ENCODE results near the gene TMEM220.
"Not testable (repeated sequence)": the region's sequence is repeated elsewhere in the genome, so short reads cannot be mapped to it uniquely, and the experiment has no call there.

Gene TMEM220

DNA sequence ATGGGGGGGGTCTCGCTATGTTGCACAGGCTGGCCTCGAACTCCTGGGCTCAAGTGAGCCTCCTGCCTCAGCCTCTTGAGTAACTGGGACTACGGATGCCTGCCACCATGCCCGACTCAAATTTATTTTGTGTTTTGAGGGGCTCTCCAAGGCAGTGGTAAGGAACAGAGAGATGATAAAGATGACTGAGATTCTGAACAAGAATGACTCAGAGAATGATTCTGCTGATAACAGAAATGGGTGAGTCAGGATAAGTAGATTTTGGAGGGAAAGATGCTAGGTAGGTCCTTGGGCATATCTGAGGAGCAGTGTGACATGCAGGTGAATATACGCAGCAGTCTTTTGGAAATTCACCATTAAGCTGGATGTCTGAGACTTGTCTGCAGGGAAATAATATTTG is 2.6 kb downstream of the TMEM220 start:
- DNase-seq: no peak

GRCh38 chr17:10726196-10726595 is 3.6 kb downstream of the TMEM220 start:
- peak; percentile 10 for DNase-seq

DNA sequence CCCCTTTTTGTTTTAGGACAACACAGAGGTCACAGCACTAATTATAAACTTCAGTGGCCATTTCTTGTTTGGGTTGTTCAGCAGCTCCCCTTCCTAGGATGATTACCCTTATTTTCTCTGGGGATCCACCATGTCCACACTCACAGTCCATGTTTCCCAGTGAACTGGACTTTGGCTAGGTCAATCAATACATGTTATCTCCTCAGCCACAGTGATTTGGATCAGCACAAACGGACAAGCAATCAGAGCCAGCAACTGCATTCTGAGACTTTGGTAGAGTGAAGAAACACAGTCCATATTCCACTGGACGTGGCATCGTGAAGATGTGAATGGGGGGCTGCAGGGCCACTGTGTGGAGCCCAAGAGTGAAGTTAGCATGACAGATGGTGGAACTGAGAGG is 4.6 kb downstream of the TMEM220 start:
- no peak for DNase-seq

- DNase-seq: no peak
These were observed 5.2 kb downstream of the TMEM220 start for GRCh38 chr17:10724546-10725195.

- DNase-seq: no peak
These were observed 11.3 kb downstream of the TMEM220 start for GRCh38 chr17:10718547-10718946.

DNA sequence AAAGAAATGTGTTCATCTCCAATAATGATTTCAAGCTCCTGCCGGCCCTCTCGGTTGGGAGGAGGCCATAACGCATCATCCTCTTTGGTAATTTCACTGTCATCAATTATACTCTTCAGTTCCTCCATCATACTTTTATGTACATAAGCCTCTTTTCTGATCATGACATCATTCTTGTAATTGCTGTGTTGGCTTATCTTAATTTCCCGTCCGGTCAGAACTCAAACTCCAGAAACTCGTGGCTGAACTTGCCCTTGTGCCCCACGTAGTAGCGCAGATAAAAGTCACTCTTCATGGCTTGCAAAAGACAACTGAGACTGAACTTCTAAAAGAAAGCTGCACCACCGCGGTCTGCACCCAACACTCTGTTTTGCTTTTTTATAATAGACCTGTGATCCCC is 13.6 kb downstream of the TMEM220 start:
- peak; percentile 13 for DNase-seq

- no peak for DNase-seq
These were observed 16.5 kb downstream of the TMEM220 start for GRCh38 chr17:10713318-10713717.

DNA sequence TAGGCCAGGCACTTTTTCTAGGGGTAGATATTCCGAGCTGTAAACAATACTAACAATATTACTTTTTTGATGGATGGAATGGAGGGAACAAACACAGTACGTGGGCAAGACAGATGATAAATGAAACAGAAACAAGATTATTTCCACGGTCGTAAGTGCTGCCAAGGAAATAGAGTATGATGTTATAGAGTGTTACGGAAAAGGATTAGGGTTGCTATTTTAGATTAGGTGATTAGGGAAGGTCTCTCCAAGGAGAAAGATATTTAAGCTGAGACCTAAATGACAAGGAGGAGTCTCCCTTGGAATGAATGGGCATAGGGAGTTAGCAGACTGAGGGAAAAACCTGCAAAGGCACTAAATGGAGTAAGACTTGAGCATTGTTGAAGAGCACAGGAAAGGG is 24.1 kb downstream of the TMEM220 start:
- DNase-seq: no peak

DNA sequence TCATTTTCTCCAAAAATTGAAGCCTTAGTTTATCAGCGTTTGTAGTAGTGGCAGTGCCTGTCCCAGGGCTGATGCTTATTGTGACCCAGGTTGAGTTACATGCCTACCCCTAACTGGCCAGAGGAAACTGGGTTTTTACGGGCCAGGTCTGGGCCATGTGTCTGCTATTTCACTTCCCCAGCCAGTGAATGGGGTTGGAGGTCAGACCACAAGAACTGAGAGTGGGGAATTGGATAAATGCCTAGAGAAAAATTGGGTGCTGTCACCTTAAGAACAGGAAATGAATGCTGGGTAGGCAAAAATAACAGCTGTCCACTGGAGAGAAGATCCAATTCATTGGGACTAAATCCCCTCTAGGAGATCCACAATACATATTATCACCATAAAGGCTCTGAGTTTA is 27.2 kb downstream of the TMEM220 start:
- DNase-seq: peak; percentile 42

DNA sequence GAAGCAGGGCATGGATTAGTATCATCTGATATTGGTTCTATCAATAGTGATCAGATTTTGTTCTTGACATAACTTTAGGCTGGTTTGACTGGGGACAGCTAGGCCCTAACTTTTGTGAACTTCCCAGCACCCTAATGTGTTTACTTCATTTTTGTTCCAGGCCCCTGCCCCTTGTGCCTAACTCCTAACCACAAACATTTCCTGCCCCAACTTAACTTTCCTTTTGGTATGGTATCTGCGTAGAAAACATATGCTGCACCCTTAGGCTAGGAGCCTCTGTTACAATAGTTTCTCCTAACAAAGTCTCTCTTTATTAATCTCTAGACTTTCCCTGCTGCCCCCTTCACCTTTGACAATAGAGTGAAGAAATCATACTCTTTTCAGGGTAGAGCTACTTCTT is 30.0 kb downstream of the TMEM220 start:
- peak; percentile 43 for DNase-seq

DNA sequence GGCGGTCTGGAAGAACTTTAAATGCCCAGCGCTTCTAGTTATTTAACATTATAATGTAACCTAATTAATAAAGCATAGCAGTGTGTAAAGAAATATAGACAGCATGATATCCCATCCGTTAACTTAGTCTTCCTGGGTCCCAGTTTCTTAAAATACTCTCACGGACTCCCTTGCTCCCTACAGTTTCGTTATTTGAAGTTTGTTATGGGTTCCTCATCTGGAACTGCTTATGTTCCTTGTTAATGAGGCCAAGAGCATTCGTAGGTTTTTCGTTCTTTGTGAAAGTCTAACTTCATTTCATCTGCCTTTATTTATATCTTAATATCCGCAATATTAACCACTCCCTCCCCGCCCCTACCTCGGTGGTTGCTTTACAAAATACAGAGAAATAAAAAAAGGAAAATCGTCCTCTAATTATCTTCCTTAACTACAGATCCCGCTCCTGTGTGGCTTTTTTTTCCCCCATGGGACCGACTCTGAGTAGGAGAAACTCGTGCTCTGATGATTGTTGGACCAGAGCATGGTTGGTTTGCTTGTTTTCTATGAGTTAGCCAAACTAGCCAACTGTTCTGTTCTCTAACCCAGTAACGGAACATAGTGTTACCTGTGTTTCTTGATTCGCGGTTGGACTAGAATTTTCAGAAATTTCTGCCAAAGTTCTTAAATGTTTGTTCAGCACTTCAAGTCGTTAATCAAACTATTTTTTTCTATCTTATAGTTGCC is 31.6 kb downstream of the TMEM220 start:
- DNase-seq: peak; percentile 53

DNA sequence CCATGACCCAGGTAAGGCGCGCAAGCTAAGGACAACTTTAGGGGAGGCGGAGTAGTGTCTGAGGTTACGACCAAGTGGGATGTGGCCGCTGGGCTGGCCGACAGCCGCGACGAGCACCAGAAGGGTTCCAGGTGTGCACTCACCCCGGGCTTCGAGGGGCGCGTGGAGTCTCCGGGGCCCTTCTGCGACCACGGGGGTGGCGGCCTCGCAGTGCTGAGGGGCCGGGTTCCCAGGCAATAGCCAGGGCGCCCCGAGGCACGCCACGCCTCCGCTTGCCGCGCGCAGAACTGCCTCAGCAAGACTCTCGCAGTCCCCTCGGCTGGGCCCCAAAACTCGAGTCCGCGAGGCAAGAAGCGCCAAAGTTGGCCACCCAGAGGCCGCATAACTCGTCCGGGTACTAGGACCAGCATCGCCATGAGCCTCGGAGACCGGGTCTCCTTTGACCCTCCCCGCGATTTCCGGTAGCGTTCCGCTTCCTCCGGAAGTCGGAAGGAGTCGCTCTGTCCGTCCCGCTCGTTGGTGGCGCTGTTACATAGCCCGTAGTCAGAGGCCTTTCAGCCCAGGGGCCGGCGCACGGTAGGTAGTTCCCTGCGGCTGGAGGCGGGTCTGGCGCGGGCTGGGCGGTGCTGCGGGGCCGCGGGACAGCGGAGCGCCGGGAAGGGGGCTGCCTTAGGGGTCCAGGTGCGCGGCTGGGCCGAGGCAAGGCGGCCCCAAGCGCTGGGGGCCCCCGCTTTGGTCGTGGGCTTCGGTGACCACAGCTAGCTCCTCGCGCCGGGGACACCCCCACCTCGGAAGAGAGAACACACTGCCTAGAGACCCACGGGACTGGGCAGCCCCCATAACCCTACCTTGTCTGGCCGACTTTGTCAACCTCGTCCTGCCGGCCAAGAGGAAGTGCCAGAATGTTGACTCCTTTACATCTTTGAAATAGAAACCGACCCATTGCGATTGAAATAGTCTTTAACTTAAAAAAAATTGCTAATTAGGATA is 32.4 kb downstream of the TMEM220 start, which contains the start of the genes ADPRM and SCO1:
Gene ADPRM, plus strand, starts transcription at position 503 of the 990 bp plus-strand sequence. CDS start 7,333 bp downstream, outside the sequence.
Gene SCO1, minus strand, starts transcription at position 442 of the 990 bp plus-strand sequence. Its CDS starts 26 bp downstream, at position 416.
- peak; percentile 98 for DNase-seq

- DNase-seq: not testable (repeated sequence)
These were observed 33.9 kb downstream of the TMEM220 start for GRCh38 chr17:10695875-10696407.

GRCh38 chr17:10687499-10687898 is 42.3 kb downstream of the TMEM220 start:
- no peak for DNase-seq

- DNase-seq: peak; percentile 80
These were observed 46.0 kb downstream of the TMEM220 start for GRCh38 chr17:10683853-10684252.

GRCh38 chr17:10681866-10682446 is 47.9 kb downstream of the TMEM220 start:
- no peak for DNase-seq

- no peak for DNase-seq
These were observed 55.1 kb downstream of the TMEM220 start for GRCh38 chr17:10674704-10675103.

- DNase-seq: no peak
These were observed 56.5 kb downstream of the TMEM220 start for GRCh38 chr17:10673312-10673711.

GRCh38 chr17:10668775-10669174 is 61.0 kb downstream of the TMEM220 start:
- DNase-seq: no peak

DNA sequence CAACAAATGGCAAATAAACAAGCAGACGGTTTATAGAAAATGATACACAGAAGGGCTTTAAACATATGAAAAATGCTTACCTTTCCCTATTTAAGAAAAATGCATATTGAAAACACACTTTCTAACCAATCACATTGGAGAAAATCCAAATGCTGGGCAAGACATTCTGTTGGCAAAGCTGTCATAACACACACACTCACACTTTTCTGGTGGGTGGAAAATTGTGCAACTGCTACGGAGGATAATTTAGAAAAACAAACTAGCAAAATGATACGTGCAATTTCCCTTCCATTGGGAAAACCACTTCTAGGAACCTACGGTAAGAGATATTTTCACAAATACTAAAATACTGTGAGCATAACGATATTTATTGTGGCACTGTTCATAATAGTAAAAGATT is 62.9 kb downstream of the TMEM220 start:
- DNase-seq: no peak

DNA sequence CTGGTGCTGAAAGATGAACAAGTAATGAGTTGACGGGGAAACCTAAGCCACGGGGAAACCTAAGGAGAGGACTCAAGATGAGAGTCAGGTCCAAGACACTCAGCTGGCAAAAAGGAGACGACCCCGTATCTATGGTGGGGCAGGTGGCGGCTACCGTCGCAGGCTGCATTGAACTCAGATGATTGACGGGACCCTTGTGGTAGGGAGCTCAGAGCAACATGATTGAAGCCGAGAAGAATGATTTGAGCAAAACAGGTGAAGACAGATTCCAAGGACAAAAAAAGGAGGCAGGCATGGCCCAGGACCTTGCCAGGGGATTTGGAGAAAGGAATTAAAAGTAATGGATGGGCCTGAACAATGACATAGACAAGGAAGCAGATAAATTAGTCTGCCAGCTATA is 65.3 kb downstream of the TMEM220 start:
- no peak for DNase-seq
